ENCODE data around the gene GNB1L.

GNB1L gene

DNA sequence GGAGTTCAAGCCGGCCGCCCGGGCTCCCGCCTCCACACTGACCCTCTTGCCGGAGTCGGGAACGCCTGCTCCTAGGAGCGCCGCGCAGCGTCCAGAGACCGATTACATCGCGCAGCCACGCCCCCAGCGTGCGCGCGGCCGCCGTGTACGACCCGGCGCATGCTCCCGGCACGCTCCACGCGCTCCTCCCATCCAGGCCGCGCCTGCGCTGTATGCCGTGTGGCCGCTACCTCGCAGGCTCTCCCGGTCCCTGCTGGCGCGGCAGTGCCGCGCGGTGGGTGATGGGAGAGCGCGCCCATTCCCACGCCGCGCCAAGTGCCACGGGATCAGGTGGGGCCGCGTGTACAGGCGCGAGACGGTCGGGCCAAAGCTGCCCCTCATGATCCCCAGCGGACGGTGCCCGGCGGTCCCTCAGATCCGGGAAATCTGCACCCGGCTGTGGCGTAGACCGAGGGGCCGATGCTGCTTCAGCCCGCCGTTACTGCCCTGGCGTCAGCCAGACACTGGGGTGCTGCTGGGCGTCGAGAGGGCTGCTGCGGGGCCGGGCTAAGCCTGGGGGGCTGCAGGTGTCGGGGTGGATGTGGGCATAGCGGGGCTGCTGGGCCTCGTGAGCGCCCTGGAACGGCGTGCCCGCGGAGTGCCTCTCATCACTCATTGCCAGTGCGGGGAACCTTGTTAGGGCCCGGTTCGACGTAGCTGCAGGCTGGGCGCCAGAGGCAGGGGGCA lies at the start of gene GNB1L, which contains the start of gene RTL10:
GNB1L (minus strand) TSS at position 97 of the 726 bp plus-strand sequence. CDS start 33,519 bp downstream, outside the sequence.
RTL10 (minus strand) TSS at position 97 of the 726 bp plus-strand sequence. CDS start 2,613 bp downstream, outside the sequence.
- DNase-seq (ENCODE audit: low read depth in 2 of 2, low spot score in 1 of 2) = peak; percentile 81 to 91

GRCh38 chr22:19904174-19904856 lies 49.6 kb upstream of the GNB1L start:
- DNase-seq (ENCODE audit: low read depth in 2 of 2, low spot score in 1 of 2) = no peak

- no peak for DNase-seq (ENCODE audit: low read depth in 2 of 2, low spot score in 1 of 2)
Observed at GRCh38 chr22:19903513-19903912, 48.8 kb upstream of the GNB1L start.

DNA sequence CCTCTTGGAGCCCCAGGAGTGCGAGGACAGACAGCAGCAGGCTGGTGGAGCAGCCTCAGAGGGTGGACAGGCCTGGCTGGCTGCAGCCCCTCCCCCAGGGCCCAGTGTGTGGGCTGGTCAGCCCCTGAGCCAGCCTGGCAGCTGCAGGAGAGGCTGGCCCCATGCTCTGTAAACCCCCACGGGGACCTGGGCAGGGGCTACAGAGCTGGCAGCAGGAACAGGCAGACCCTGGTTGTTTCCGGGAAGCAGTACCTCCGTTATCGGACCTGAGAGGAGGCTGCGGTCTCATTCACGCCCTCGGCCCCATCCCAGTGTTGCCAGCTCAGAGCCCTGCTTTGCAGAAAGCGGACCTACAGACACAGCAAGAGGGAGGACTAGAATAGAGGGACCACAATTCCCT lies 48.4 kb upstream of the GNB1L start:
- no peak for DNase-seq (ENCODE audit: low read depth in 2 of 2, low spot score in 1 of 2)

DNA sequence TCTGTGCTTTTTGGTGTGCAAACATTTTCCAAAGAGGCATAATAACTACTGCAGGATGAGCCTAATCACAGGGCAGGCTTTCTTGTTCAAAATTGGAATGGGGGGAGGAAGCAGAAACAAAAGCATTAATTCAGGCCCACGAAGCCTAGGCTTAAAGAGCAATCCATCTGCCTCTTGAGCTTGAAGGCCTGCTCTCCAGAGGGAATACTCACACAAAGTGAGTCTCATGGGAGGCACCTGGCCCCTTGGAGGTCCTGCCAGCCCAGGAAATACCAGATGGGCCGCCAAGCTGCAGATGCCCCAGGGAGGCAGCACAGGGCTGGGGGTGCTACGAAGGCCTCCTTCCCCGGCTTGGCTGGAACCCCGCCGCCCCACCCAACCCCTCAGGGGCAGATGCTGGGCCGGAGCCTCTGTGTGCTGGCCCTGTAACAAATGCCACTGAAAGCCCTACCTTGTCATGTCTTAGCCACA lies 47.6 kb upstream of the GNB1L start:
- no peak for DNase-seq (ENCODE audit: low read depth in 2 of 2, low spot score in 1 of 2)

GRCh38 chr22:19901577-19902244 lies 47.0 kb upstream of the GNB1L start:
- no peak for DNase-seq (ENCODE audit: low read depth in 2 of 2, low spot score in 1 of 2)

GRCh38 chr22:19900707-19901436 lies 46.2 kb upstream of the GNB1L start:
- no peak for DNase-seq (ENCODE audit: low read depth in 2 of 2, low spot score in 1 of 2)

DNA sequence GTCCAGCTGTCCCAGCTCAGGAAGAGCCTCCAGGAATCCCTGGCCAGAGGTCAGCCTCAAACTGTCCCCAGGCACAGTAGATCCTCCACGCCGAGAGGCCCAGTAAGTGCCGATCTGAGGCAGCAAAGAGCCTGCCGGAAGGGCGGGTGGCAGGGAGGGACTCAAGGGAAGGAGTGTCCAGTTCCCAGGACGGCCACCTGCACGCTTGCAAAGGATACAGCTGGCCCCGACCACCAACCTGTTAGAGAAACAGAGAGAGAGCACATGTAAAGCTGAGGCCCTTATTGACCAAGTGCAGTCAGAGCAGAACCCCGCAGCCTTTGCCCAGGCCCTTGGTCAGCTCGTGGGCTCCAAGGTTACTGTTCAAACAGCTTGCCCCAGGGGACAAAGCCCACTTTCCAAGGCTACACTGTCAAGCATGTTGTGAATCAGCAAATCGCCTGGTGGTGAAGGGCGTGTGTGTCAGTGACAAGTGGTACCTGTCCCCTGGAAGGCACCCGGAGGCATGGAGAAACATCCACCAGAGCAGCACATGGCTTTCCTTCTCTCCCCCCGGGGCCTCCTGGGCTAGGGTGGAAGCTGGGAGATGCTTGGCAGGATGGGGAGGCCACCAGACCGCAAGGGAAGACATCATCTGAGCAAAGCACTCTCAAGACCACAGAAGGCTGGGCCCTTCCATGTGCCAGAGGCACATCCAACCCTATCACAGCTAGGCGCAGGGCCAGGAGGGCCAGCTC lies 44.3 kb upstream of the GNB1L start:
- no peak for DNase-seq (ENCODE audit: low read depth in 2 of 2, low spot score in 1 of 2)

- DNase-seq (ENCODE audit: low read depth in 2 of 2, low spot score in 1 of 2) = no peak
Observed at GRCh38 chr22:19898145-19898544, 43.5 kb upstream of the GNB1L start.

DNA sequence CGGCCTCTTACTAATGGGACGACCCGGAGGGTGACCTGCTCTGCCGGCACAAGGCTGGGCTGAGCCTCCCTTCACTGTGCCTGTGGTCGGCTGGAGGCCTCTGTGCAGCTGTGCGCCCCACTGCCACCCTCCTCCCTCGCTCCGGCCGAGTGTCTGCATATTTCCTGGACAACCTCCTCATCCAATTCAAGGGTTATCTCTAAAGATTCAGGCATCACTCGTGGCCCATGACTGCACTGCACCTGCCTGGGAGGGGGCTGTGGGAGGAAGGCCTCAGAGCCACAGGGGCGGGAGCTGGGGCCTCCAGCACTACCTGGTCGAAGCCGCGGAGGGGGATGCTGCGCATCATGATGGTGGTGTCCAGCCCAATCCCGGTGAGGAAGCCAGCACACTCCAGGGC lies 43.1 kb upstream of the GNB1L start:
- DNase-seq (ENCODE audit: low read depth in 2 of 2, low spot score in 1 of 2) = no peak

DNA sequence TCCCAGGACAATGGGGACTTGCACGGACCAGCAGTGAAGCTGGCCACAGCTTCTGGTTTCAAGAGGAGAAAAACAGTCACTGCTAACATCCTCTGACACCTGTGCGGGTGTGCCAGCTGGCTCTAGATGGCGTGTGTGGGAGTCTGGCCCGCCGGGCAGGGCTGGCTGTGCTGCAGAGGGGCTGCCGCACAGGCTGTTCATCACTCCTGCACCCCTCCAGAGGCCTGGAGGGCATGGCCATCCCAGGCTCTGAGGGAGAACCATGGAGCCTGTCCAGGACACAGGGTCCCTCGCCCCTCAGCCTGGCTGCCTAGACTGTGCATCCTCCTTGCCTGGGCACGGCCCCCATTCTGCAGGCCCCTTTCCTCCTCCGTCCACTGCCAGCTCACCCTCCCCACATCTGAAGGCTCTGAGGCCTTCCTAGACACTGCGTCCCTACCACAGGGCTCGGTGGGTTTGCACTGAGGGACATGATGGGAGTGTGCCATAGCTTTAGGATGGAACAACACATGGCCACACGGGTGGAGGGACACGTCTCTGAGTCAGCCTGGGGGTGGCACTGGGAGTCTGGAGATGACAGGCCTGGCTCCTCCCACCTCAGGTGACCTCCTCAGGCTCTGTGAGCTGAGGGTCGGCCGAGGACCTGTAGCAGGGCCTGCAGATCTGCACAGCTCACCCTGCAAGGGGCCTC lies 42.1 kb upstream of the GNB1L start:
- no peak for DNase-seq (ENCODE audit: low read depth in 2 of 2, low spot score in 1 of 2)

- DNase-seq (ENCODE audit: low read depth in 2 of 2, low spot score in 1 of 2) = no peak
Observed at GRCh38 chr22:19895160-19895849, 40.6 kb upstream of the GNB1L start.

GRCh38 chr22:19893363-19893762 lies 38.7 kb upstream of the GNB1L start:
- DNase-seq (ENCODE audit: low read depth in 2 of 2, low spot score in 1 of 2) = no peak

GRCh38 chr22:19892925-19893324 lies 38.3 kb upstream of the GNB1L start:
- DNase-seq (ENCODE audit: low read depth in 2 of 2, low spot score in 1 of 2) = no peak

GRCh38 chr22:19892257-19892879 lies 37.7 kb upstream of the GNB1L start:
- DNase-seq (ENCODE audit: low read depth in 2 of 2, low spot score in 1 of 2) = no peak

- DNase-seq (ENCODE audit: low read depth in 2 of 2, low spot score in 1 of 2) = peak; percentile 36 to 59
Observed at GRCh38 chr22:19891317-19892256, 36.9 kb upstream of the GNB1L start.

DNA sequence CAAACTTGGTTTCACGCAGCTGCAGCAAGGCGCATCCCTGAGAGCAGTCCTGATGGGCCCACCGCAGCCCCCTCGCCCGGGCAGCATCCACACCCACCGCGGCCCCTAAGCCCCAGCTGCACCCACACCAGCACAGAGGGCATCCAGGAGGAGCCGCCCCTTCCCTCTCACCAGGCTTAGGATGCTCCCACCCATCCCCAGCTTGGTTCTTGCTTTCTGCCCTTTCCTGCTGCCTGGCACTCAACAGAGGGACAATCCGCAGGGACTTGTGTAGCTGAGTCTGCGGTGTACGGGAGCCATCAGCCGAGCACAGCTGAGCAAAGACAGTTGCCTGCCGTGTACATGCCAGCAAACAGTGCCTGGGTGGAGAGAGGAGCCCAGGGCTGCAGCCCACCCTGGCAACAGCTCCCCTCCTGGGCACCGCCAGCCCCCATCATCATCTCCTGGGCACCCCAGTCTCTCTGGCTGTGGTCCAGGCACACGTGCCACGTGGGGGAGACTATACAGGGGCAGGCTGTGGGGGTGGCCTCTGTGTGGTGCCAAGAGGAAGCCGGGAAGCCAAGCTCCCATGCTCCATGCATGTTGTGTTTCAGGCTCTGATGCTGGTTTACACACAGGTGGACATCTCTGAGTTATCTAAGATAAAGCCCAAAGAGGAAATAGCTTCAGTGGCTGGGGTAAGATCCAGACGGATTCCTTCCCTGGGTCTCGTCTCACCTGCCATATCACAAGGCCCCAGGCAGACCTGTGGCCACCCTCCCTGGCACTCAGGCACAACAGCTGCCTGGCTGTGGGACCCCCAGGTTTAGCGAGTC lies 36.0 kb upstream of the GNB1L start:
- DNase-seq (ENCODE audit: low read depth in 2 of 2, low spot score in 1 of 2) = no peak

Measured in stimulated activated CD8-positive, alpha-beta memory T cell treated with anti-CD3 and anti-CD28 coated beads, Interleukin-4, amount 100 ng/mL, for 1 hour (primary cell).